Ureter (tissue), 1 donor: Measurements from ENCODE around the gene MTIF3. TPM values are rescaled to one million over a fixed set of nuclear protein-coding genes. Genes with fewer than 3 reads are reported as not detected.

Source experiments
- DNase-seq: peaks from one replicate; pipeline ENCODE4 v3.0.0-alpha.2; 2020; ENCODE audit warnings: low spot score
- total RNA-seq: library from RNA; stranded (reverse); gene quantifications from one replicate; pipeline ENCODE4 v1.2.4, GENCODE V29; 2023
- donor health status: DM: yes; HTN: yes; CAD: no.

The MTIF3 gene
- total RNA-seq, 1 donor from 2014 or later, result 65.9 TPM

DNA sequence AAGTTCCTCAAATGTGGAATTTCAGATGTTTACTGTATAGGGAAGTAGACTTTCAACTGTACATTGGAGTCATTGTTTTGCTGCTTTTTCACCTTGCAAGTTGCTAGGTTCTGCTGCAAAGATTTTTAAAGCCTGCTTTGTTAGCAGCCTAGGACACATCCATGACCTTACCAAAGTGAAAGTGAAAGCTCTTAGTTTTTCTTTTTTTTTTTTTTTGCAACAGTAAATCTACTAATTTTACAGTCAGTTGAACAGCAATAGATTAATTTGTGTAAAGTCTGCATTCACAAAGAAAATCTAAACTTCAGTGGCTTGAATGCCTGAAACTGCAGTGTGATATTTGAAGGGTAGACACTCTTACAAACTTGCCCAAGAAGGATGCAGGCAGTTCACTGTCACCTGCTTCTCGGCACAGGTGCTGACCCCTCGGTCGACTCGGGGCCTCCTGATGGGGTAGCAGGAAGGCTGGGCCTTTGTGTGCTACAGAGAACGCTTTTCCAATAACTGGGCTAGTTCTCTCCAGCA is 5.0 kb upstream of the MTIF3 start:
- DNase-seq, result no peak

DNA sequence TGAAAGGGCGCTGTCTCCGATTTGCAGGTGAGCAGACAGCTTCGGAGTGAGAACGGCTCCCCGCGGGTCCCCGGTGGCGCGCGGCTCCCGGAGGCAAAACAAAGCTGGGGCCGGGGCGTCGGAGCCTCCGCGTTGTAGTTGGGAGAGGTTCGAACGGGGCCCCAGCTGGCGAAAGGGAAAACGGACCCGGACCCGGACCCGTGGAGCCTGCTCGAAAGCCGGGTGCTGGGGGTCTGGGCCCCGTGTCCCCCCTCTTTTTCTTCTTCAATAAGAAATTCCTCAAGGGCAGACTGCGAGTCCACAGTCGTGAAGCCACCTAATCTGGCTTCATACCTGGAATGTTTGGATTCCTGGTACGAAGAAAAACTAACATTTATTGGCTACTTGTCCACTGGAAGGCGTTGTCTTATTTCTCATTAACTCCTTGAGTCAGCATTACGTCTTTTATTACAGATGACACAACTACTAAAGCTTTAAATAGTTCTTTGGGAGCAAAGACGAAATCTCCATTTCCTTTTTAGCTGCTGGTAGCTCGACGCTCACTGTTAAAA is 632 bp upstream of the MTIF3 start:
- DNase-seq, result peak; percentile 52

DNA sequence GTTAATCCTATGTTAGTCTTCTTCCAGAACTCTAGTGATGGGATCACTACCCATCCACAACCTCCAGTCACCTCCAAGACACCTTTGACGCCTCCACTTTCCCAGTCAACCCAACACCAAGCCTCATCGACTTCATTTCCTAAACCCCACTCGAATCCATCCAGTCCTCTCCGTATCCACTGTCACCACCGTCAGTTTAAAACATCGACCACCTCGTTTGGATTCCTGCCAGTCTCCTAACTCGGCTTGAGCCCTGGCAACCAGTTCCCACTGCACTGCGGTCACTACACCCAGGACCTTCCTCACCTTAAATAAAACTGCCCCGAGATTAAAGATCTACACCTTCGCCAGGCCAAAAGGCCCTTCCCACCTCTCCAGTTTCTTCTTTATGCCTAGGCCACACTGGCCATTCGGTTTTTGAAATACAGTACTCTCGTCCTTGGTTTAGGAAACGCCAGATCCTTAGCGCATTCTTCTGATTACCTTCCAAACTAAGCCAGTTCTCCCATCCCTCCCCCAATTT is 1.2 kb downstream of the MTIF3 start:
- DNase-seq, result no peak

DNA sequence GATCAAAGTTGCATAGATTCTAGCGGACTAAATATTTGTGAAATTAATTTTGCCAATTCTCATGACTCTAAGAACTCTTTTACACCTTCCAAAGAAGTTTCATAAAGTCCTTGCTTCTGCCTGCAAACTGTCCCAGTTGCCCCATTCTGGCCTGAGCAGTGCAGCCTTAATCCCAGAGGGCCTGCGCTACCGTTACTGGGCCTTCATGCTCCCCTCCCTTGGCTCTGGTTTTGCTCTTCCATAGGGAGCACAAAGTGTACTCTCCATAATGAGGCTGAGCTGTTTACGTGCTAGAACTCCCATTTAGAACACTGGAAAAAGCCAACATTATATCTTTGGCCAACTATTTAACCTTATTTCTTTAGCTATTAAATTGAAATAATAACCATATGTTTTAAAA is 2.1 kb downstream of the MTIF3 start:
- DNase-seq, result no peak

DNA sequence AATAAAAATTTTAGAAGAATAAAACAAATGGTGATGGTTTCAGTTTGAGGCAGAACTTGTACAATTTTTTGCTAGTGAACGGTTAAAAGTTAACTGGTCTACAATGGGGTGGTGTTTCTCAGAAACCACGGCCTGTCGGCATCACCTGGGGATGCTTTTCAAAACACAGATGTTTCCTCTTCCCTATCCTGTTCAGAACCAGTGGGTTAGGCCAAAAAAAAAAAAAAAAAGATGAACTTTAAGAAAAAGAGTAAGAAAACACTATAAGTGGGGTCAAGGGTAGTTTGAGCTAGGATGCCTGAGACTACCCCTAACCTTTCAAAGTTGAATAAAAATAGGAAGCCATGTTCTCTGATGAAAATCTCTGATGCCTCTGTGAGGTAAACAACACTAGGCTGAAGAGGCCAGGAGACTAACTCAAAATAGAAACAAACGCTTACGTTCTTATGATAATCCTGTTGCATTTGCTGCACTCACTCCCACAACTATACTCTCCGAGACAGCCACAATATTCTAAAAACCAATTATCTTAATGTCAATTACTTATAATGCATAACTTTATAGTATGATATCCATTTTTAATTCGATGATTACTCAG is 3.3 kb downstream of the MTIF3 start:
- DNase-seq, result no peak

DNA sequence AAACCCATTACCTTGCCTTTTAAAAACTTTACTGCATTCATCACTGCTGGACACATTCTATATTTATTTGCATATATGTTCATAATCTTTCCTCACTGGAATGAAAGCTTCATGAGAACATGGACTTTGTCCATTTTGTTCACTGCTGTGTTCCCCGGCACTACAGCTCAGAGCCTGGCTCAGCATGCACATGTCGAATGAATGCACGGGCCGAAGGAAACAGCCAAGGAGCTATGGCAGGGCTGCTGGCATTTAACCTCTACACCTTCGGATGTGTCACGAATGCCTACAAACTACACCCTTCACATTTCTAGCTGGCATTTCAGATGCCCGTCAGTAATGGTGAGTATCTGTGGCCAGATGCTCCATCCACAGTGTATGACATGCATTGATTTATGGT is 7.6 kb downstream of the MTIF3 start:
- DNase-seq, result no peak

DNA sequence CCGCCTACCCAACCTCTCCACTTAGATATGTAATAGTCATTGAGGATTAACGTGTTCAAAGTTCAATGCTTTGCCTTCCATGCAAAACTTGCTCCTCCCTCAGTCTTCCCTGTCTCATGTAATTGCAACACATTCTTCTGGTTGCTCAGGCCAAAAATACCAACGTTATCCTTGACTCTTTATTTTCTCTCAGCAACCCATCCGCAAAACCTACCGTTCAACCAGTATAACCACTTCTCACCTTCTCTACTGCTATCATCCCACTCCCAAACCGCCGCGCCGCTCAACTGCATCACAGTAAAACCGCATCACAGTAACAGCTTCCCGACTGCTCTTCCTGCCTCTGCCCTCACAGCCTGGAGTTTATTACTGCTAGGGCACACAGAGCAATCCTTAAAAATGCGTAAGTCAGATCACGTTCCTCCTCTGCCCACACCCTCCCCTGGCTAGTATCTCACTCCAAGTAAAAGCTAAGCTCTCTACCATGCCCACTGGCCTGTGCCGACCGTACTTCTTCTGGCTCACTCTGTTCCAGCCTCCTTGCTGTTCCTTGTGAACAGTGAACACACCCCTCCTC is 8.2 kb downstream of the MTIF3 start:
- no peak for DNase-seq

DNA sequence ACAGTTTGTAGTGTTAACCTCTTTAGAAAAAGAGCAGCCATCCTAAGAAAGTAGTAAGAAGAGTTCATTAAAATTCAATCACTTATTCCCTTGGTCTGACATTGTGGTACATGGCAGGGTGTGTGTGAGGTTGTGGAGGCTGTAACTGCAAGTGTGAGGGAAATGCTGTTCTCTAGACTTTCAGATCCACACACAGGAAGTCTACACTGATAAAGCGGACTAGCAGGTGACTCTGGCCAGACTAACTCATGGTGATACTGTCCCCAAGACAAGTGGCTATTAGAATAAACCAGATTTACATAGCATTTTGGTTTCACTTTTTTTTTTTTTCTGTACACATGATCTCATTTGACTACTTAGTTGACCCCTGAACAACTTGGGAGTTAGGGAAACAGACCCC is 10.0 kb downstream of the MTIF3 start:
- DNase-seq, result no peak

DNA sequence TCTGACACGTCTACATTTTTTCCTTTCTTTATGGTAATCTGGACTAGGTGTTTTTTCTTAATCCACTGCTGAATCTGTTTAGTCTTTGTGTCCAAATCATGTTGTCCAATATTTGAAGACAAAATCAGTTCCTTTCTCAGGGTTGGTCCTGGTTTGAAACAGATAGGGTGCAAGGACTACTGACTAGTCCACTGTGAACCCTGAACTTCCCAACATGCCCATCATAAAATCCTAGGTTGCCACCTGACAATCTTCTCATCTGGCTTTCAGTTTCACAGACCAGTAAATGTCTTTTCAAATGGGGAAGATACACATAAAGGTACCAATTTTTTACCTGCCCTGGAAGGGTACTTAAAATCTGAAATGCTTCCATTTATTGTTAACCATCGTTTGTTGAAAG is 13.2 kb downstream of the MTIF3 start:
- no peak for DNase-seq

DNA sequence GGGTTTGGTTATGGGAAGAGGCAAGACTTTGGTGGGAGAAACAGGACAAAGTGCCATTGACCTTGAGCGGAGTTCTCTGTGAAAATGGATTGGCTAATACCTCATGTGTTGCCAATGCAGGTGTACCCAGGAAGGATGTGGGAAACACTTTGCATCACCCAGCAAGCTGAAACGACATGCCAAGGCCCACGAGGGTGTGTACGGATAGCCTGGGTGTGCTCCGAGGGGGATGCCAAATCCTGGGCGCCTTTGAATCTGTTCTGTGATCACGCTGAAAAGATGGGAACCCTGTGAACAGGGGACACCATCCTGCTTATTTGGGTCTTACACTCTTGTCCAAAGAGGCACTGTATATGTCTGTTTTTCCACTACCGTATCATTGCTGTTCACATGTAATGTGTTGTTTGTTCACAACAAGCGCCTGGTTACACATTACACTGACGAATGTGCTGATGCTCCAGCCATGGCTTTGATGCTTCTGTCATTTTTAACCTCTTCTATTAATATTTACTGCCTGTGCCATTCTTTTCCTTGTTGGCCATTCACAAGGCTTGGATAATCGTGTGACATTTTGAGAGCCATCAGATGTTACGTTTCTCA is 17.7 kb downstream of the MTIF3 start:
- no peak for DNase-seq

DNA sequence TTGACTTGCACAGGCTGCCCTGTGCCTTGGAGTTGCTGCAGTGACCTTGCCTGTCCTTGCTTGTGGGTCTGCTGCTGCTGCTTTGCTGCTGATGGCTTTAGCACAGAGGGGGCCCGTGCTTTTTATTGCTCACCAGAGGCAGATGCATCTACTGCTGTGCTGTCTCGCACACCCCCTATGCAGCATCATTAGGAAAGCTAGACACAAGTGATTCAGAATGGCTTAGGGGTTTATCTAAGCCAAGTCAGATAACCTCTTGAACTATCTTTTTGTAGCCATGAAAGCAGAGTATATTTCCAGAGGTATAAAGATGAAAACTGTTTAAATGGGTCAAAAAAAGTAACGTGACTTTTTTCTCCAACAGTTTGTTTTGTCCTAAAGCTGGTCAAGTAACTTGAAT is 18.2 kb downstream of the MTIF3 start:
- no peak for DNase-seq

DNA sequence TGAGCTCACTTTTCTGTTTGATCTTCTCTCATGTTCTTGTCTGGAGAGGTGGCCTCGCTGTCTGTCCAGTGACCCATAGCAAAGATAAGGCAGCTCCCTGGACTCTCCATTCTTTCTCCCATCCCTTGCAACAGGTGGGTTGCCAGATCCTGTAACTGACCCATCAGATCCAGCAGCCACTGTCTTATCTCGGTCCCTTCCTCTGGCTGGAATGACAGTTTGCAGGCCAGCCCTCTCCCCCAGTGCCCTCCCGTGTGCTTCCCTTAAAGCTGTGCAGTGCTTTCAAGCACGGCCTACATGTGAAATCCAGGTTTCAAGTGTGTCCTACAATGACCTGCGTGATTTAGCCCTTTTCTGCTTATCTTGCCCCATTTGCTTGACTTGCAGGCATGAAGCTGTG is 22.2 kb downstream of the MTIF3 start:
- no peak for DNase-seq

DNA sequence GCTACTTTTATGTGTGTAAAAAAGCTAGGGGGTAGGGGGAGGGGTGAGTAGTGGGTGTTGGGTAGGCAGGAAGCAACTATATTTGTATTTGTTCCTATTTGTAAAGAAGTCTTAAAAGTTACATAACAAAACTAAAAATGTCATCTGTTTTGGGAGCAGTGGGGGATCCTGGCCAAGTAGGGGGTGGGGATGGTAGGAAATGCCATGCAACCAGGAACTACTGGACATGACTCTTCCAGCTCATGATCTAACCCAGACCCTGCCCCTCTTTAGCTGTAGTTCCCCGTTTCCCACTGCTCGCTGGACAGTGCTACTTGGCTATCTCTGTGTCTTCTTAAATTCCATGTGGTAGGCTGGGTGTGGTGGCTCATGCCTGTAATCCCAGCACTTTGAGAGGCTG is 22.7 kb downstream of the MTIF3 start:
- no peak for DNase-seq

DNA sequence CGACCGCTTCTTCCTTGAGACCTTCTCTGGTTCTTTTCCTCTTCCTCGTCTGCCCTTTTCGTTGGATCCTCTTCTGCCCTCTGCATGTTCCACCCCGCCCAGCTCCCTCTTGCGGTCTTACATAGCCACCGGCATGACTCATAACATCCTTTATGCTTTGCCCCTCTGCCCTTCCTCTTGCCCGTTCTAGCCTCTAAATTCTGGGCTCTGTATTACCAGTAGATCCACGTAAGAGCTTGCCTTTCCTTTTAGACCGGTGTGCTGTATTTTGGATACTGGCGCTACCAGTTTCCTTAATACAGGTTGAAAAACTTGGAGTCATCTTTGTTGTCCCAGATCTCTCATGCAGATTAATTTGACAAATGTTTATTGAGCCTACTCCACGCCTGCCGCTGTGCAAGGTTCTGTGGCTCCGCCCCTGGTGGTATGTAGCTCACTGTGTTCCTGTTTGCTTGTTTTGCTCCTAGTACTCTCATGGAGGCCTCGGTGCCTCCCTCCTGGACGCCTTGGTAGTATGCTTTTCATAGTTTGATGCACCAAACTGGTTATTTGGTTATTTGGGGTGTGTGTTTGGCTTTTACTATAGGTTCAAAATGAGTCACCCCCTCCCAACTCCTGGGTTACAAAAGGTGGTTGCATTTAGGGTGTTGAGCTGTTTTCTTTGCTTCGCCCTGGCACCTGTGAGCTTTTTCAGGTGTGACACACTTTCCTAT is 24.3 kb downstream of the MTIF3 start:
- peak; percentile 83 for DNase-seq

DNA sequence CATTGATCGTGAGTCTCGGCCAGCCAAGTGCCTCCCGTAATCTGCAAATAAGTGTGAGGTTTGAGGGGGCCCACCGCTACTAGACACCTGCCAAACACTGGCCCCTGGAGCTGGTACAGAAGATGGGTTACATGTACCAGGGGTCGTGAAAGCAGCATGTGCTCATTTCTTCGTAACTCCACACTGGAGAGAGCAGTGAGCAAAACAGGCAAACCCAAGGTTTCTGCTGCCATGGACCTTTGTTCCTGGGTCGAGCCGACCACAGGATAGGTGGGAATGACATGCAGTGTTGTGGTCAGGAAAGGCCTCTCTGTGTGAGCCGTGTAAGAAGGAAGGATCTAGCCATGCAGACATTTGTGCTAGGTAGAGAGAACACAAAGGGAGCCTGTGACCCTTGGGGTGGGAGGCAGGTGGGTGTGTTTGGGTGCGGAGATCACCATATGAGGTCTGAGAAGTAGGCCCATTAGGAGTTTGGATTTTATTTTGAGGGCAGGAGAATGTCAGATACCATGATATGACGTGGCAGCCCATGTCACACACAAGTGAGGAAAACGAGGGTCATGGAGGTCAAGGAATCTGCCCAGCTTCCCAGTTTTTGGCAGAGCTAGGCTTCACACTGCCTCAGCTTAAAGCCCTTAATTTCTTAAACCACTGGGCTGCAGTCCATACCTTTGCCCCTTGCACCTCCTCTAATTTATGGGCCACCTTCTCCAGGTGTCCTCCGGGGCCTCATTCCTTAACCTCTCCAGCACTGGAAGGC is 25.0 kb downstream of the MTIF3 start:
- no peak for DNase-seq

DNA sequence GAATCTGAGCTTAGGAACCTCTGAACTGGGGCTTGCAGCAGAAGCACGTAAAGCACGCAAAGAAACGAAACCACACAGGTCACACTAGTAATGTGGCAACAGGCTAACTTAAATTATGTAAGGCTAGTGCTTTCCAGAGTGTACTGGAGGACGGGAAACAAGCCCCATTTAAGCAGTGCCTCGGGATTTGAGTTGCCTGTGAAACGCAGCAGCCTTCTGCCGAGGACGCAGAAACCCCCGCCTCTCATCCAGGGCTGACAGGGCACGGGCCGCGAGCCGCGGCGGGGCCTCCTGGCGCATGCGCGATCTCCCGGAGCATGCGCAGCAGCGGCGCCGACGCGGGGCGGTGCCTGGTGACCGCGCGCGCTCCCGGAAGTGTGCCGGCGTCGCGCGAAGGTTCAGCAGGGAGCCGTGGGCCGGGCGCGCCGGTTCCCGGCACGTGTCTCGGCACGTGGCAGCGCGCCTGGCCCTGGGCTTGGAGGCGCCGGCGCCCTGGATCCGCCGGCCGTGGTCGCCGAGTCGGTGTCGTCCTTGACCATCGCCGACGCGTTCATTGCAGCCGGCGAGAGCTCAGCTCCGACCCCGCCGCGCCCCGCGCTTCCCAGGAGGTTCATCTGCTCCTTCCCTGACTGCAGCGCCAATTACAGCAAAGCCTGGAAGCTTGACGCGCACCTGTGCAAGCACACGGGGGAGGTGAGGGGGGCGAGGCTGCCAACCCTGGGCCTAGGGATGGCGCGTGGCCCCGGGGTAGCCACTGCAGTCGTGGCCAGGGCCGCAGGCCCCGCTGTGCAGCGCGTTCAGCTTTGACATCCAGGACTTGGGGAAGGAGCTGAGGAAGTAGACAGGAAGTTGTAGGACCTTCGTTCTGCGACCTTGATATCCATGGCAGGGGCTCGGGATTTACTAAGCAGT is 25.9 kb downstream of the MTIF3 start, which contains the start of gene GTF3A:
Gene GTF3A (plus strand): TSS at position 374 of the 912 bp plus-strand sequence.
- peak; percentile 85 for DNase-seq

DNA sequence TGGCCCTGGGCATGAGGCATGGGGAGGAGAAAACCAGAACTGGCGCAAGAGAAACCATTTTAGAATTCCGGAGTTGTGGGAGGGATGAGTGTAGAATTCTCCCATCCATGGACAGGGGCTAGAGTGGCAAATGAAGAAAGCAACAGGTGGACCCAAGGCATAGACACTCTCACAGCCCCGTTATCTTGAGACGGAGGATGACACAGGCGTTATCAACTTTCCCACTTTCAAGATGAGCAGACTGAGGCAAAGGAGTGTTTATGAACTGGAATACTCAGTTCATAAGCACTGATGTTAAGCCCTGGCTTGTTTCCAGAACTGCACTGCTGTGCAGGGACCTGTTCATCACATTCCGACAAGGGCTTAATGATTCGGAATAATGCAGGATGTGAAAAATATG is 27.0 kb downstream of the MTIF3 start:
- DNase-seq, result no peak

DNA sequence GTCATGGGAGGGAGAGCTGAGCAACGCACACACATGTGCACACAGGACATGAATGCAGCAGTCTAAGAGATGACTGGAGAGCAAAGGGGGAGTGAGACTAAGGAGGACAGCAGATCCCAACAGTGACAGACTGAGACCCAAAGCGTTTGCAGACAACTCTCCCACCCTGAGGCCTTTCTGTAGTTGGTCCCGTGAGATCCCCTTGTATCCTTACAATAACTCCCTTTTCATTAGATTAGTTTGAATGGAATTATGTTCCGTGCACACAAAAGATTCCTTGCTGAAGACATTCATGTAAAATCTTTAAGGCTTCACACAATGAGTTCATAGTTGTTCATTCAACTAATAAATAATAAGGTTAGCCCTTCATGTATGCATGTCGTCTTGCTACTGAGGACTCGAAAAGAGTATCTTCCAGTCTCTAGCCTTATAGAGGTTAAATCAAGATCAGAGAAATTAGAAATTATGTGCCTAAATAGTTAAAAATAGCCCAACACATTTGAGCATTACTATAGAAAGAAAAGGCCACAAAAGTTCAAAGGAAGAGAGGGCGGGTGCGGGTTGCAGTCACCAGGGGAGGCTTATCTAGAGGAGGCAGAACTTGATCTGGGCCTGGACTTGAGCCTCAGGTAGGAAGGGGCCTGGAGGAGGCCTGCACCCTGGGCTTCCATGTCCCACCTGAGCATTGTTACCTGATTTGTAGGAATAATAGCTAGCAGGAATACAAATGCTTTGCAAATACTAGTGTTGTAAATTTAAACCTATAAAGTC is 29.1 kb downstream of the MTIF3 start:
- DNase-seq, result no peak

DNA sequence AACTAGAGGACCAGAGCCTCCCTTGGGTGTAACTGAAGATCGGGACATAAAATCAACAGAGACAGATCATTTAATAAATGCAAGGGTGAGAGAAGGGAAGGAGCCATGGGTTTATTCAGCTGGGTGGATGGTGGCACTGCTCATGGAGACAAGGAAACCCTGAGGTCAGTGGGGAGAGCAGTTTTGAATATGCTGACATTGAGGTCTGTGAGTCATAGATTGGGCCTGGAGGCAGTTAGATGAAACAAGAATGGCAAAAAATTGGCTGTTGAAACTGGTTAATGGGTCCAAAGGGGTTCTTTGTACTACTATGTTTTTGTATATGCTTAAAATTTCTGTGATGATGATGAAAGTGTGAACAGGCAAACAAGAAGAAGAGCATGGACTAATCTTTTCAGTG is 31.0 kb downstream of the MTIF3 start:
- no peak for DNase-seq

DNA sequence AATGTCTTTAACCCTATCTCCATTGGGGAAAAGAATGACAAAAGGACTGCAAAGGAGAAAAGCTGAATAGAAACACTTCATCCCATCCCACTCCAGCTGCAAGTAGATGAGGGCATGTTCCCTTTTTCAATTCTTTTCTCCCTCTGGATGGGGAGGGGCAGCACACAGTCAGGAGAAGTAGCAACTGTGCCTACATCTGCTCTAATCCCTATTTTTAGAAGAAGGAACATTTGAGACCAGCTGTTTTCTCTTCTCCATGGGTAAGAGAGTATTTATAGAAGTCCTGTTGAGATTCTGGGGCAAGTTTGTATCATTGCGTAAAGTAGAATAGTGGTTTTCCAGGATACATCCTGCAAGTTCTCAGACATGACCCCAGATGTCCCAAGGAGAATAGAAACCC is 35.2 kb downstream of the MTIF3 start:
- DNase-seq, result no peak
